D721Med (cell line): ENCODE results near the gene PDE11A.
A peak's percentile ranks its signal among the peaks of the same experiment; 100 is the strongest.
"Not testable (repeated sequence)": the region's sequence is repeated elsewhere in the genome, so short reads cannot be mapped to it uniquely, and the experiment has no call there.

Source experiments
- DNase-seq: peaks from one replicate; pipeline ENCODE4 v3.0.0; 2011; ENCODE audit warnings: low spot score; ENCODE audit not compliant: insufficient read length
- FAIRE-seq: peaks from 2 replicates; lab custom pipeline; 2011; peaks lifted over from hg19 to GRCh38; lab: Jason Lieb, UNC
- TF ChIP-seq, protein P1 (sequence below): IDR thresholded peaks from 2 replicates; pipeline ENCODE4 v1.5.1; 2012; ENCODE audit warnings: mild to moderate bottlenecking, control low read depth; ENCODE audit not compliant: insufficient read depth; ENCODE audit errors: missing control alignments

Gene PDE11A

DNA sequence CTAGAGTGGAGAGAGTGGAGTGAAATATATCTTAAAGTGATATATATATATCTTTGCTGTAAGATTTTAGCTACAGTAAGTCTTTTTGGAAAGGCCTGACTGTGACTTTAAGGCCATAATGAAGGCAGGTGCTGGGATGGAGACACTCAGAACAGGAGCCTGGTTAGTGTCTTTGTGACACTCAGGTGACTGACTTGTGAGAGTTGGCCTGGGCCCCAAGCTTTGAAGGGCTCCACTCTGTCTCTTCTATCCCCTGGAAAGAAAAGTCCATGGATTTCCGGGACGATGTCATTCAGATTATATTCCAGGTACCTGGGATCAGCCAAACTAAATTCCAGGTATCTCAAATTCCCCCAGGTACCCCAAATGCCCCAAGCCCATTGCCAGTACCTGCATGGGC, 276.6 kb downstream of the PDE11A start:
- TF ChIP-seq, protein P1, sequence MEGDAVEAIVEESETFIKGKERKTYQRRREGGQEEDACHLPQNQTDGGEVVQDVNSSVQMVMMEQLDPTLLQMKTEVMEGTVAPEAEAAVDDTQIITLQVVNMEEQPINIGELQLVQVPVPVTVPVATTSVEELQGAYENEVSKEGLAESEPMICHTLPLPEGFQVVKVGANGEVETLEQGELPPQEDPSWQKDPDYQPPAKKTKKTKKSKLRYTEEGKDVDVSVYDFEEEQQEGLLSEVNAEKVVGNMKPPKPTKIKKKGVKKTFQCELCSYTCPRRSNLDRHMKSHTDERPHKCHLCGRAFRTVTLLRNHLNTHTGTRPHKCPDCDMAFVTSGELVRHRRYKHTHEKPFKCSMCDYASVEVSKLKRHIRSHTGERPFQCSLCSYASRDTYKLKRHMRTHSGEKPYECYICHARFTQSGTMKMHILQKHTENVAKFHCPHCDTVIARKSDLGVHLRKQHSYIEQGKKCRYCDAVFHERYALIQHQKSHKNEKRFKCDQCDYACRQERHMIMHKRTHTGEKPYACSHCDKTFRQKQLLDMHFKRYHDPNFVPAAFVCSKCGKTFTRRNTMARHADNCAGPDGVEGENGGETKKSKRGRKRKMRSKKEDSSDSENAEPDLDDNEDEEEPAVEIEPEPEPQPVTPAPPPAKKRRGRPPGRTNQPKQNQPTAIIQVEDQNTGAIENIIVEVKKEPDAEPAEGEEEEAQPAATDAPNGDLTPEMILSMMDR = no peak
- no peak for FAIRE-seq

DNA sequence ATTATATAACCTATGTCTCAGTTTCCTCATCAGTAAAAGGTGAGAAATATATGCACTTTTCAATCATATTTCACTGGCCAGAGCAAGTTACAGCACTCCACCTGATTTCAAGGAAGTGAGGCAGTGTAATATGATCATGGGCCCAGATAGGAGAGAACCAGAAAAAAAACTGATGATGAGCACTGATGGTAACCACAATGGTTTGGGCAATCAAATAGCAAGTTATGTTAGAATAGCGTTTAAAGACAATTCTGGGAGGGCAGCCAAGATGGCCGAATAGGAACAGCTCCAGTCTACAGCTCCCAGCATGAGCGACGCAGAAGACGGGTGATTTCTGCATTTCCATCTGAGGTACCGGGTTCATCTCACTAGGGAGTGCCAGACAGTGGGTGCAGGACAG, 287.4 kb downstream of the PDE11A start:
- not testable (repeated sequence) for DNase-seq, FAIRE-seq

More for the DNA sequence above, 276.6 kb downstream of the PDE11A start:
- DNase-seq = no peak

DNA sequence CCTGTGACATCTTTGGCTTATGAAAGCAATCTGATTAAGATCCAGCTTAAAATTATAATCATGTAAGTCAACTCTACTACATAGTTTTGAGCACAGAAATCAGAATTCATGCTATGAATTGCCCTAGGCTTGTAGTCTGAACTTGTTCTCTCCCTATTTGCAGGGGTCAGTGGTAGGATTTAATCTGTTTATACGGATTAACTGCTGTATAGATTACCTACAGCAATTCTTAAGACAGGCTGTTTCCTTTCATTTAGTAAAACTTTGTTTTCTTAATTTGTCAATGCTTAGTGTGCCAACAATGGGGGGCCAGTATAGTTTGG, 287.9 kb downstream of the PDE11A start:
- DNase-seq (no peak), FAIRE-seq (no peak)
- TF ChIP-seq, protein P1 = no peak

DNA sequence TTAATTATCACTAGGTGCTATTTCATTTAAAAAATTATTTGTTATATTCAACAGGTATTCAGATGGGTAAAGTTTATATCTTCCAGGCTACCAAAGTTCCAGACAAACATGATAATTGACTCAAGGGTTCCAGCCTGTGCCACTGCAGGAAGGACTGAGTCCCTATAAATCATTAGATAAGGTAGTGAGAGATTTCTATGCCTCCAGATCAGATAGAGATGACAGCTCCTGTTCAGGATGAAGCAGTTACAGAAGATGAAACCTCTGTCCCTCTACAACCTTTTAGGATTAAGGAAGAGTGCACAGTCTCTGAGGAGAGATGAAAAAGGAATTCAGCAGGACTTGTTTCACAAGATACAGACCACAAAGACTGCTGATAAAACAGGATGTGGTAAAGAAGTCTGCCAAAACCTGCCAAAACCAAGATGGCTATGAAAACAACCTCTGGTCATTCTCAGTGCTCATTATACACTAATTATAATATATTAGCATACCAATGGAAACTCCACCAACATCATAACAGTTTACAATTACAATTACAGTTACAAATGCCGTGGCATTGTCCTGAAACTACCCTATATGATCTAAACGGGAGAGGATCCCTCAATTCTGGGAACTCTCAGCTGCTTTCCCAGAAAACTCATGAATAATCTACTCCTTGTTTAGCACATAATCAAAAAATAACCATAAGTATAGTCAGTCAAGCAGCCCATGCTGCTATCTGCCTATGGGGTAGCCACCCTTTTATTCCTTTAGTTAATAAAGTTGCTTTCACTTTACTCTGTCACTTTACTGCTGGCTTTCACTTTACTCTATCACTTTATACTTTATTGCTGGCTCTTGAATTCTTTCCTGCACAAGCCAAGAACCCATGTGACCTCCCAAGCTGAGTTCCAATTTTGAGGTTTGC, 288.5 kb downstream of the PDE11A start:
- TF ChIP-seq, protein P1 = no peak
- DNase-seq = no peak
- no peak for FAIRE-seq

DNA sequence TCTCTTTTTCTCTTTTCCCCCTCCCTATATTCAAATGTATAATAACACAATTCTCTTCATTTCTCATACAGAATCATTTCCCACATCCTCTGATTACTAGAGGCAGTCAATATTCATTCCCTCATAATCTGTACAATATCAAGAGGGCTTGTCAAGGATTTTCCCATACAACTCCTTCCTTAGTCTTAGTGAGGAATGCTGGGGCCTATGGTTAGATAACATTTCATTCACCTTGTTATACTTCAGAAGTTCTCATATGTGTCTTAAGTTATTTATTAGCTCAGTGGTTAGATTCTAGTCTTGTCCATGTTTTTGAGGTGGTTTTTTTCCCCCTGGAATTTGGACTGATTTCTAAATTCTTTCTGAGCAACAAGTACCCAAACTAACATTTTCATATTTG, 289.5 kb downstream of the PDE11A start:
- no peak for FAIRE-seq
- DNase-seq = no peak
- TF ChIP-seq, protein P1 = no peak

DNA sequence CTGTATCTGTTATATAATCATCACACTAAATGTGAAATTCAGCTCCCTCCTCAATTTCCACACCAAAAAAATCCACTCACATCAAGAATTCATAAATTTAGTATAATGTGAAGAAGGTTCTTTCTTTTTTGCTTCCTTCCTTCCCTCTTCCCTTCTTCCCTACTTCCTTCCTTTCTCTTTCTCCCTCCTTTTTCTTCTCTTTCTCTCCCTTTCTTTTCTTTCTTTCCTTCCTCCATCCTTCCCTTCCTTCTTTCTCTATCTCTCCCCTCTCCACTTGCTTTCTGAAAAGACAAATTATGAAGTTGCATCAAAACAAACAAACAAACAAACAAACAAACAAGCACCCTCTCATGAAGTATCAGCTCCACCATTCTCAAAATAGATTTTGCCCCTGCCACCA, 290.0 kb downstream of the PDE11A start:
- TF ChIP-seq, protein P1 = no peak
- no peak for FAIRE-seq

DNA sequence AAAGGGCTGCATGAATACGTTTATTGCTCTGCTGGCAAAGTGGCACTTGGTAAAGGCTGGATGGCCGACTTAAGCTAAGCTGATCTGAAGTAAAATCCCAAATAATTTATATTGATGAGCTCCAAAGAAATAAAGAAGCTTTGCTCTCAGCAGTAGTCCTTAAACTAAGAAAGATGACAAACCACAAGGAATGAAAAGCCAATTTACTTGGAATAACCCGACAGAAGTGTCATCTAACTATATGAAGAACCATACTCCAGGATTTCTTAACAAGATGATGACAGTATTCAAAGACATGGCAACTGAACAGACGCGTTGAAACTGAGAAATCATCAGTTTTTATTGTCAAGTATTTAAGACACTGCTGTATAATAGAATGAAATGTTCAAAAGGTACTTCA, 294.1 kb downstream of the PDE11A start:
- DNase-seq (no peak), FAIRE-seq (peak; percentile 66)
- TF ChIP-seq, protein P1 = no peak

More for the DNA sequence above, 290.0 kb downstream of the PDE11A start:
- no peak for DNase-seq
